NCI-H345 (cell line): ENCODE results near the gene PCDHGA1.

Experiments used
- DNase-seq: peaks from one replicate; lab custom pipeline; 2025; lab: John Stamatoyannopoulos, UW

Gene PCDHGA1

GRCh38 chr5:141512911-141513626 lies 182.8 kb downstream of the PCDHGA1 start:
- no peak for DNase-seq

GRCh38 chr5:141513627-141514329 lies 183.5 kb downstream of the PCDHGA1 start:
- no peak for DNase-seq

DNA sequence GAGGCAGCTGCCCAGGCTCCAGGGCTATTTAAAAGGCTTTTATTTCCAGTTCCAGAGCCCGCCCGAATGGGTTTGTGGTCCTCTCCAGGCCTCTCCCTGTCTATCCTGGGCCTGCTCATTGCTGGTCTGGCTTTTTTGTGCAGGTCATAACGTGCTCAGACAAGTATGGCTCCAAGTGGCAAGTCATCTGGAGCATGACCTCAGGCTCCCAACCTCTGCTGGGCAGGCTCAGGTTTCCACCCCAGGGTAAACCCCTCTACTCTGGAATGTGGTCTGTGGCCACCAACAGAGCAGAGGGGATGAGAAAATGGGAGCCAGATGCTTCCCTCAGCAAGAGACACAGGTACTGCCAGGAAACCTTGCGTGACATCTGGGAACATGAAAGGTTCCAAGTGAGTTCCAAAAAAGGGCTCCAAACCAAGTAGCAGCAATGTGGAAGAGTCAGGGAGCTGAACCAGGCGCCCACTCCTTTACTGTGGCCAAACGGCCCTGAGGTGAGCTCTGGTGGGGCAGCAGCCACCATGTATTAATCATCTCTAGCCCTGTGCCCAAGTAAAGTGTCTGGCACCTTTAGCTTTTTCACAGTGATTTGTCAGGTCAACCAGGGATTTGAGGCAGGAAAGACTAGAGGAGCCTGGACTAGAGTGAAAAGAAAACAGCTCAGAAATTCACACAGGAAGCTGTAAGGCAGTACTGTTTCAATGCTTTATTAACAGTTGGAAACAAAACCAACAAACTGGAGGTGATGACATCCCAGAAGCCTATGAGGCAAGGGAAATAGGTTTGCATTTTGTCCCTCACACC lies 184.2 kb downstream of the PCDHGA1 start:
- DNase-seq, result no peak

GRCh38 chr5:141515141-141515540 lies 184.8 kb downstream of the PCDHGA1 start:
- DNase-seq, result no peak

- DNase-seq, result no peak
Measured at GRCh38 chr5:141515946-141516671, 185.8 kb downstream of the PCDHGA1 start.

GRCh38 chr5:141516672-141517025 lies 186.3 kb downstream of the PCDHGA1 start:
- DNase-seq, result no peak

- DNase-seq, result no peak
Measured at GRCh38 chr5:141517312-141517711, 187.0 kb downstream of the PCDHGA1 start.

GRCh38 chr5:141517880-141518617 lies 187.7 kb downstream of the PCDHGA1 start:
- no peak for DNase-seq

GRCh38 chr5:141518618-141519015 lies 188.3 kb downstream of the PCDHGA1 start:
- no peak for DNase-seq

GRCh38 chr5:141519605-141520565 lies 189.6 kb downstream of the PCDHGA1 start:
- DNase-seq, result no peak

- no peak for DNase-seq
Measured at GRCh38 chr5:141521244-141521781, 191.0 kb downstream of the PCDHGA1 start.

- DNase-seq, result no peak
Measured at GRCh38 chr5:141522301-141522700, 192.0 kb downstream of the PCDHGA1 start.

GRCh38 chr5:141523991-141524390 lies 193.7 kb downstream of the PCDHGA1 start:
- no peak for DNase-seq

GRCh38 chr5:141524604-141525597 lies 194.6 kb downstream of the PCDHGA1 start:
- peak; percentile 76 for DNase-seq

- no peak for DNase-seq
Measured at GRCh38 chr5:141525653-141526052, 195.3 kb downstream of the PCDHGA1 start.

GRCh38 chr5:141527426-141527825 lies 197.1 kb downstream of the PCDHGA1 start:
- DNase-seq, result no peak

- DNase-seq, result no peak
Measured at GRCh38 chr5:141528291-141528984, 198.1 kb downstream of the PCDHGA1 start.

DNA sequence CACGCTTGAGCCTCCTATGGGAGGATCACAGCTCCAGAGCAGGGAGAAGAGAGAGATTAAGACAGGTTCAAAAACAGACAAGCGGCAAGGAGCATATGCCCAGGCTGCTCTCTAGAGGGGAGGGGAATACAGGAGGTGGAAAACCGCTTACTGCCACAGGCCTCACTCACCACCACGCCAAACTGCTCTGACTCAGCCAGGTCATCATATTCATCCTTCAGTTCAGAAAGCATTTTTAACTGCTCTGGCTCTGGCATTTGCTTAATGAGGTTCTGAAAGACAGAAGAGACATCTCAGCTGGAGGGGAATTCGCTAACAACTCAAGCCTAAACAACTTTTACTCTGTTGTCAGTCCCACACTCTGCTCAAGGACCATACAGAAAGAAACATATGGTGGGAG lies 198.7 kb downstream of the PCDHGA1 start:
- no peak for DNase-seq
